ENCODE data around the gene MTA2.

GRCh38 chr11:62605467-62605866 is 3.8 kb upstream of the MTA2 start:
- TF ChIP-seq CTCF (IDR thresholded peaks at IDR 0.05; ENCODE audit: low read length) (no peak), EZH2 (IDR thresholded peaks at IDR 0.05; ENCODE audit: borderline replicate concordance, low read length) (no peak)
